CD14-positive monocyte (primary cell): ENCODE data around the gene SSPN. TPM values are rescaled to one million over a fixed set of nuclear protein-coding genes. Genes with fewer than 3 reads are reported as not detected.

ENCODE experiments used
- DNase-seq, 3 donors: peaks; one replicate each; pipeline ENCODE4 v3.0.0-alpha.2; 2011 to 2022
- H2AFZ ChIP-seq: 2 replicates; pipeline ENCODE4 v1.6.0; 2012; ENCODE audit warnings: mild to moderate bottlenecking, low read depth, low read length, inconsistent platforms; ENCODE audit not compliant: insufficient read depth, poor library complexity, severe bottlenecking
- H3K27ac ChIP-seq, 2 donors: 1 replicate in 1 of 2; 2 replicates in 1 of 2; pipeline ENCODE4 v1.5.1; 2012 to 2013; ENCODE audit warnings: low read length in 2 of 2, control low read depth in 1 of 2, inconsistent platforms in 1 of 2, low read depth in 1 of 2, mild to moderate bottlenecking in 1 of 2
- H3K27me3 ChIP-seq, 2 donors: one replicate each; pipeline versions ENCODE4 v1.6.0 to v1.6.1; 2011 to 2013; ENCODE audit warnings: low read length in 2 of 2; ENCODE audit not compliant: control insufficient read depth in 2 of 2, insufficient read depth in 2 of 2
- H3K36me3 ChIP-seq, 2 donors: replicated peaks in 1 of 2; 1 replicate in 1 of 2; 2 replicates in 1 of 2; pipeline versions ENCODE4 v1.5.1 to v1.6.1; 2012 to 2013; ENCODE audit warnings: low read length in 2 of 2, control low read depth in 1 of 2, inconsistent platforms in 1 of 2, mild to moderate bottlenecking in 1 of 2; ENCODE audit not compliant: insufficient read depth in 2 of 2, control insufficient read depth in 1 of 2
- H3K4me1 ChIP-seq, 2 donors: 1 replicate in 1 of 2; 2 replicates in 1 of 2; pipeline versions ENCODE4 v1.5.1 to v1.6.1; 2012 to 2013; ENCODE audit warnings: low read length in 2 of 2, control low read depth in 1 of 2, inconsistent platforms in 1 of 2, mild to moderate bottlenecking in 1 of 2, moderate library complexity in 1 of 2; ENCODE audit not compliant: insufficient read depth in 2 of 2, control insufficient read depth in 1 of 2
- H3K4me2 ChIP-seq: replicated peaks from 2 replicates; pipeline ENCODE3; 2012; ENCODE audit warnings: low read length, moderate library complexity, mild to moderate bottlenecking; ENCODE audit not compliant: poor library complexity, severe bottlenecking; ENCODE audit errors: extremely low read depth
- H3K4me3 ChIP-seq, 3 experiments: fragments of 200-600 bp in 1 of 3; sonication (generic) in 1 of 3; replicated peaks in 1 of 3; 1 replicate in 2 of 3; 2 replicates in 1 of 3; pipeline ENCODE4 v1.5.1; 2011 to 2013; ENCODE audit warnings: low read length in 3 of 3, mild to moderate bottlenecking in 3 of 3, control low read depth in 2 of 3, low read depth in 2 of 3, inconsistent platforms in 1 of 3, moderate library complexity in 1 of 3
- H3K79me2 ChIP-seq: 2 replicates; pipeline ENCODE4 v1.6.0; 2012; ENCODE audit warnings: mild to moderate bottlenecking, control low read depth, inconsistent platforms, low read length, moderate library complexity; ENCODE audit not compliant: insufficient read depth
- H3K9ac ChIP-seq: 2 replicates; pipeline ENCODE4 v1.6.0; 2017; ENCODE audit warnings: low read length, mild to moderate bottlenecking; ENCODE audit not compliant: insufficient read depth, poor library complexity, severe bottlenecking
- H3K9me3 ChIP-seq, 2 donors: replicated peaks in 1 of 2; 1 replicate in 1 of 2; 2 replicates in 1 of 2; pipeline versions ENCODE4 v1.5.1 to v1.6.1; 2012 to 2013; ENCODE audit warnings: low read length in 2 of 2, control low read depth in 1 of 2; ENCODE audit not compliant: control insufficient read depth in 1 of 2, insufficient read depth in 1 of 2
- H4K20me1 ChIP-seq: 2 replicates; pipeline ENCODE4 v1.6.0; 2012; ENCODE audit warnings: mild to moderate bottlenecking, low read length, control low read depth, moderate library complexity; ENCODE audit not compliant: insufficient read depth
- H3K27ac Mint-ChIP-seq, 7 donors: one replicate each; pipeline ENCODE4 v1.8.0; 2020; ENCODE audit warnings: mild to moderate bottlenecking in 7 of 7, mixed read lengths in 7 of 7, moderate library complexity in 6 of 7, inconsistent platforms in 2 of 7
- H3K27me3 Mint-ChIP-seq, 3 donors: one replicate each; pipeline ENCODE4 v1.8.0; 2021 to 2022; ENCODE audit warnings: low read depth in 3 of 3, mild to moderate bottlenecking in 3 of 3, mixed read lengths in 3 of 3, moderate library complexity in 3 of 3, inconsistent platforms in 1 of 3
- H3K36me3 Mint-ChIP-seq, 2 donors: one replicate each; pipeline ENCODE4 v1.8.0; 2020; ENCODE audit warnings: mixed read lengths in 2 of 2, inconsistent platforms in 1 of 2, mild to moderate bottlenecking in 1 of 2
- H3K4me1 Mint-ChIP-seq: one replicate; pipeline ENCODE4 v1.8.0; 2020; ENCODE audit warnings: mild to moderate bottlenecking, mixed read lengths
- H3K4me3 Mint-ChIP-seq, 2 donors: one replicate each; pipeline ENCODE4 v1.8.0; 2020; ENCODE audit warnings: mild to moderate bottlenecking in 2 of 2, mixed read lengths in 2 of 2, moderate library complexity in 1 of 2
- H3K9me3 Mint-ChIP-seq, 7 donors: one replicate each; pipeline ENCODE4 v1.8.0; 2020 to 2022; ENCODE audit warnings: mixed read lengths in 7 of 7, mild to moderate bottlenecking in 6 of 7, moderate library complexity in 6 of 7, inconsistent platforms in 2 of 7
- CTCF ChIP-seq: fragments of 200-600 bp; IDR thresholded peaks from one replicate; pipeline ENCODE4 v1.8.0; 2022; ENCODE audit warnings: antibody characterized with exemption, mild to moderate bottlenecking
- WGBS: methylation state at CpG from one replicate; pipeline ENCODE4 v1.1.5; 2013; ENCODE audit warnings: missing lambda C conversion rate; ENCODE audit not compliant: insufficient coverage; 5-methylcytosine and 5-hydroxymethylcytosine counted together
- intact Hi-C, 2 donors: fragments of 100-400 bp; cut with micrococcal nuclease; formaldehyde crosslinking; loops; one replicate each; pipeline versions ENCODE4 v1.15.0 to v1.15.1; 2023
- polyA plus RNA-seq, 3 donors: library from polyadenylated mRNA; depleted of rRNA in 1 of 3; unstranded in 2 of 3; stranded (reverse) in 1 of 3; fragments of 300-500 nt in 2 of 3; fragments of >200 nt in 1 of 3; fragmentation: Illumina TruSeq in 2 of 3; gene quantifications; 1 replicate in 2 of 3; 2 replicates in 1 of 3; pipeline ENCODE4 v1.2.3, GENCODE V29; 2012 to 2021

The SSPN gene
- polyA plus RNA-seq, 3 donors, result 0.15 TPM; not detected in 2

GRCh38 chr12:26172946-26173552 lies 22.3 kb upstream of the SSPN start:
- peaks cover 0 to 6% (median 0%) of the 10 kb centered on the region in 3 donors for H3K27me3 Mint-ChIP-seq
- Histone ChIP-seq H3K4me2 (no peak overlapping the region), H4K20me1 (no peaks in the 10 kb centered on the region), H2AFZ (no peak overlapping the region), H3K4me3 (no peak overlapping the region), H3K79me2 (no peaks in the 10 kb centered on the region), H3K36me3 (no peaks in the 10 kb centered on the region), H3K9me3 (no peaks in the 10 kb centered on the region), H3K27ac (no peak overlapping the region), H3K9ac (no peak overlapping the region), H3K27me3 (no peaks in the 10 kb centered on the region), H3K4me1 (no peaks in the 10 kb centered on the region)
- no peak for DNase-seq
- no peak overlapping the region for H3K27ac Mint-ChIP-seq
- no peaks in the 10 kb centered on the region for H3K9me3 Mint-ChIP-seq
- no peaks in the 10 kb centered on the region for H3K36me3 Mint-ChIP-seq
- TF ChIP-seq CTCF, result no peak
- no peak overlapping the region for H3K4me3 Mint-ChIP-seq
- WGBS, result no CpG with 5 or more reads among the region's 4 CpGs
- H3K4me1 Mint-ChIP-seq, result no peaks in the 10 kb centered on the region
- intact Hi-C loops, result no loop called here

- Histone ChIP-seq H3K4me2 (no peak overlapping the region), H3K27ac (no peak overlapping the region), H3K9ac (no peak overlapping the region), H3K9me3 (no peaks in the 10 kb centered on the region), H4K20me1 (no peaks in the 10 kb centered on the region), H3K4me3 (no peak overlapping the region), H3K27me3 (no peaks in the 10 kb centered on the region), H3K4me1 (no peaks in the 10 kb centered on the region), H3K36me3 (no peaks in the 10 kb centered on the region), H3K79me2 (no peaks in the 10 kb centered on the region), H2AFZ (no peak overlapping the region)
- DNase-seq, result no peak
- Mint-ChIP-seq H3K4me3 (no peak overlapping the region), H3K4me1 (no peaks in the 10 kb centered on the region), H3K9me3 (no peaks in the 10 kb centered on the region), H3K27ac (no peak overlapping the region), H3K36me3 (no peaks in the 10 kb centered on the region), H3K27me3 (peaks cover 2 to 6% (median 3%) of the 10 kb centered on the region in 3 donors)
- intact Hi-C loops, result no loop called here
- WGBS, result 100% methylated on average over 2 of the region's 4 CpGs
- TF ChIP-seq CTCF, result no peak
Observed at GRCh38 chr12:26176725-26177124, 18.6 kb upstream of the SSPN start.
